Limb (tissue), 2 donors: ENCODE measurements around the gene PPARG.
"Not testable (repeated sequence)": the region's sequence is repeated elsewhere in the genome, so short reads cannot be mapped to it uniquely, and the experiment has no call there.

Experiments
- DNase-seq, 2 donors: peaks; one replicate each; pipeline ENCODE4 v3.0.0-alpha.2; 2016; ENCODE audit errors: extremely low spot score in 2 of 2

Gene PPARG

GRCh38 chr3:12458901-12459300, 170.0 kb downstream of the PPARG start:
- no peak for DNase-seq

- DNase-seq = no peak
These were observed 171.3 kb downstream of the PPARG start for GRCh38 chr3:12460127-12460526.

- DNase-seq = no peak
These were observed 172.3 kb downstream of the PPARG start for GRCh38 chr3:12461097-12461649.

GRCh38 chr3:12462159-12462947, 173.5 kb downstream of the PPARG start:
- no peak for DNase-seq

GRCh38 chr3:12463686-12464085, 174.8 kb downstream of the PPARG start:
- DNase-seq = no peak

GRCh38 chr3:12464181-12464580, 175.3 kb downstream of the PPARG start:
- no peak for DNase-seq

GRCh38 chr3:12465151-12465835, 176.4 kb downstream of the PPARG start:
- no peak for DNase-seq

- DNase-seq = no peak
These were observed 177.0 kb downstream of the PPARG start for GRCh38 chr3:12465836-12466225.

- no peak for DNase-seq
These were observed 178.9 kb downstream of the PPARG start for GRCh38 chr3:12467746-12468145.

GRCh38 chr3:12468276-12468675, 179.4 kb downstream of the PPARG start:
- DNase-seq = no peak

GRCh38 chr3:12468757-12469156, 179.9 kb downstream of the PPARG start:
- no peak for DNase-seq

GRCh38 chr3:12469222-12469621, 180.4 kb downstream of the PPARG start:
- not testable (repeated sequence) for DNase-seq

GRCh38 chr3:12470111-12470510, 181.2 kb downstream of the PPARG start:
- DNase-seq = no peak

GRCh38 chr3:12470680-12471079, 181.8 kb downstream of the PPARG start:
- DNase-seq = no peak

- DNase-seq = no peak
These were observed 182.4 kb downstream of the PPARG start for GRCh38 chr3:12471241-12471640.

- DNase-seq = no peak
These were observed 183.2 kb downstream of the PPARG start for GRCh38 chr3:12472000-12472610.

- no peak for DNase-seq
These were observed 183.9 kb downstream of the PPARG start for GRCh38 chr3:12472796-12473195.

GRCh38 chr3:12473511-12473910, 184.6 kb downstream of the PPARG start:
- peak in 1 of 2 donors; percentile 43 for DNase-seq

- no peak for DNase-seq
These were observed 187.5 kb downstream of the PPARG start for GRCh38 chr3:12476238-12476897.

- DNase-seq = no peak
These were observed 188.4 kb downstream of the PPARG start for GRCh38 chr3:12477256-12477655.

GRCh38 chr3:12478326-12478725, 189.5 kb downstream of the PPARG start:
- DNase-seq = no peak

GRCh38 chr3:12479198-12479597, 190.3 kb downstream of the PPARG start:
- DNase-seq = not testable (repeated sequence)
